Activated CD4-positive, alpha-beta T cell treated with anti-CD3 and anti-CD28 coated beads for 36 hours (primary cell): Measurements from ENCODE around the gene LETM1. TPM values are rescaled to one million over a fixed set of nuclear protein-coding genes. Genes with fewer than 3 reads are reported as not detected.

Source experiments
- ATAC-seq: fragments of 200-7000 bp; cut with Tn5 transposase; one replicate; pipeline ENCODE4 v1.10.0; 2021; ENCODE audit warnings: mild to moderate bottlenecking, moderate library complexity
- CTCF ChIA-PET: fragments of 350-600 bp; sonication (Branson Sonifier 250); formaldehyde crosslinking; loops from one replicate; lab custom pipeline; 2021; ENCODE audit warnings: antibody characterized with exemption; lab: Charles Lee
- POLR2A ChIA-PET: fragments of 350-600 bp; sonication (Branson Sonifier 250); formaldehyde crosslinking; loops from one replicate; lab custom pipeline; 2021; ENCODE audit warnings: antibody characterized with exemption, inconsistent platforms; lab: Charles Lee
- DNase-seq: peaks from one replicate; pipeline ENCODE4 v3.0.0-alpha.2; 2020
- H3K27ac Mint-ChIP-seq: one replicate; pipeline ENCODE4 v1.8.0; 2021; ENCODE audit warnings: mixed read lengths
- H3K27me3 Mint-ChIP-seq: one replicate; pipeline ENCODE4 v1.8.0; 2021; ENCODE audit warnings: mixed read lengths
- H3K36me3 Mint-ChIP-seq: one replicate; pipeline ENCODE4 v1.8.0; 2021; ENCODE audit warnings: low read depth, mixed read lengths
- H3K4me1 Mint-ChIP-seq: one replicate; pipeline ENCODE4 v1.8.0; 2021; ENCODE audit warnings: mixed read lengths
- H3K4me3 Mint-ChIP-seq: one replicate; pipeline ENCODE4 v1.8.0; 2021; ENCODE audit warnings: mild to moderate bottlenecking, moderate library complexity, mixed read lengths
- H3K9me3 Mint-ChIP-seq: one replicate; pipeline ENCODE4 v1.8.0; 2021; ENCODE audit warnings: low read depth, mixed read lengths
- intact Hi-C, 2 experiments: fragments of 100-400 bp; cut with DNase I in 1 of 2; cut with micrococcal nuclease in 1 of 2; formaldehyde crosslinking; loops; one replicate each; pipeline versions ENCODE4 v1.14.2 to v1.15.1; 2022 to 2024; cut with DNase I, micrococcal nuclease
- total RNA-seq, 2 experiments: library from RNA; stranded (reverse); gene quantifications; one replicate each; pipeline ENCODE4 v1.2.3, GENCODE V29; 2021

LETM1 gene
- total RNA-seq, 2 experiments from 2014 or later = 41.6 to 51.3 TPM

DNA sequence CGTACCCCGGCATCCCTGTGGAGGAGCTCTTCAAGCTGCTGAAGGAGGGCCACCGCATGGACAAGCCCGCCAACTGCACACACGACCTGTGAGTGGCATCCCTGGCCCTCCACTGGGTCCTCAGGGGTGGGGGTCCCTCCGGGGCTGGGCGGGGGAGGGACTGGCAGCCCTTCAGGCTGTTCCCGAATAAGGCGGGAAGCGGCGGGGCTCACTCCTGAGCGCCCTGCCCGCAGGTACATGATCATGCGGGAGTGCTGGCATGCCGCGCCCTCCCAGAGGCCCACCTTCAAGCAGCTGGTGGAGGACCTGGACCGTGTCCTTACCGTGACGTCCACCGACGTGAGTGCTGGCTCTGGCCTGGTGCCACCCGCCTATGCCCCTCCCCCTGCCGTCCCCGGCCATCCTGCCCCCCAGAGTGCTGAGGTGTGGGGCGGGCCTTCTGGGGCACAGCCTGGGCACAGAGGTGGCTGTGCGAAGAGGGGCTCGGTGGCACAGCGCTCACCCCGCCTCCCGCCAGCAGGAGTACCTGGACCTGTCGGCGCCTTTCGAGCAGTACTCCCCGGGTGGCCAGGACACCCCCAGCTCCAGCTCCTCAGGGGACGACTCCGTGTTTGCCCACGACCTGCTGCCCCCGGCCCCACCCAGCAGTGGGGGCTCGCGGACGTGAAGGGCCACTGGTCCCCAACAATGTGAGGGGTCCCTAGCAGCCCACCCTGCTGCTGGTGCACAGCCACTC lies 49.2 kb downstream of the LETM1 start:
- Mint-ChIP-seq H3K4me3 (no peak overlapping the region), H3K4me1 (no peaks in the 10 kb centered on the region), H3K27ac (no peak overlapping the region), H3K27me3 (no peaks in the 10 kb centered on the region), H3K9me3 (no peaks in the 10 kb centered on the region), H3K36me3 (no peaks in the 10 kb centered on the region)
- POLR2A ChIA-PET = no interaction called here
- intact Hi-C loops = no loop called here
- CTCF ChIA-PET = interaction anchor here (7.1 kb wide), 1 partner anchor 60 kb away, joined by 104 read pairs; no protein-coding TSS in a partner anchor
- DNase-seq (no peak), ATAC-seq (no peak)

DNA sequence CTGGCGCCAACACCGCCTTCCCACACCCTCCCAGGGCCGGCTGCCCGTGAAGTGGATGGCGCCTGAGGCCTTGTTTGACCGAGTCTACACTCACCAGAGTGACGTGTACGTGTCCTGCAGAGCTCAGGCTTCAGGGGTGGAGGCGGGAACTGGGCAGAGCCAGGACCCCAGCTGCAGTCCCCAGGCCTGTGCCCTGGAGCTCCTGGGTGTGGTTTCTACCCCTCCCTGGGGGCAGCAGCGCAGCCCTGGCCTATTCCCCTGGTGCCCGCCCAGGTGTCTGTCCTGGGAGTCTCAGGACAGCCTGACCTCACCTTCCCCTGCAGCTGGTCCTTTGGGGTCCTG lies 49.8 kb downstream of the LETM1 start:
- intact Hi-C loops = no loop called here
- Mint-ChIP-seq H3K9me3 (no peaks in the 10 kb centered on the region), H3K27me3 (no peaks in the 10 kb centered on the region), H3K4me3 (no peak overlapping the region), H3K4me1 (no peaks in the 10 kb centered on the region), H3K27ac (no peak overlapping the region), H3K36me3 (no peaks in the 10 kb centered on the region)
- POLR2A ChIA-PET = no interaction called here
- ATAC-seq = no peak
- CTCF ChIA-PET = interaction anchor here (7.1 kb wide), 1 partner anchor 59 kb away, joined by 104 read pairs; no protein-coding TSS in a partner anchor
- DNase-seq = no peak

DNA sequence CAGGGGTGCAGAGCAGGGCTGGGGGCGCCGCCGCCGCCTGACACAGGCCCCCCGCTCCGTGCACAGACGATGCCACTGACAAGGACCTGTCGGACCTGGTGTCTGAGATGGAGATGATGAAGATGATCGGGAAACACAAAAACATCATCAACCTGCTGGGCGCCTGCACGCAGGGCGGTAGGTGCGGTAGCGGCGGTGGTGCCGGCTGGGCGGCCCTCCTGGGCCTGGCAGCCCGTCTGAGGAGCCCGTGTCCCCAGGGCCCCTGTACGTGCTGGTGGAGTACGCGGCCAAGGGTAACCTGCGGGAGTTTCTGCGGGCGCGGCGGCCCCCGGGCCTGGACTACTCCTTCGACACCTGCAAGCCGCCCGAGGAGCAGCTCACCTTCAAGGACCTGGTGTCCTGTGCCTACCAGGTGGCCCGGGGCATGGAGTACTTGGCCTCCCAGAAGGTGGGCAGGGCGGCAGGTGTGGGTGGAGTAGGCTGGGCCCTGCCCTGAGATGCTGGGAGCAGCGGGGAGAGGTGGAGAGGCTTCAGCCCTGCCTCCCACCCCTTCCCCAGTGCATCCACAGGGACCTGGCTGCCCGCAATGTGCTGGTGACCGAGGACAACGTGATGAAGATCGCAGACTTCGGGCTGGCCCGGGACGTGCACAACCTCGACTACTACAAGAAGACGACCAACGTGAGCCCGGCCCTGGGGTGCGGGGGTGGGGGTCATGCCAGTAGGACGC lies 50.3 kb downstream of the LETM1 start:
- Mint-ChIP-seq H3K27me3 (no peaks in the 10 kb centered on the region), H3K4me1 (no peaks in the 10 kb centered on the region), H3K9me3 (no peaks in the 10 kb centered on the region), H3K36me3 (no peaks in the 10 kb centered on the region), H3K4me3 (no peak overlapping the region), H3K27ac (no peak overlapping the region)
- DNase-seq = no peak
- intact Hi-C loops = no loop called here
- POLR2A ChIA-PET = no interaction called here
- ATAC-seq = no peak
- CTCF ChIA-PET = interaction anchor here (7.1 kb wide), 1 partner anchor 59 kb away, joined by 104 read pairs; no protein-coding TSS in a partner anchor

- Mint-ChIP-seq H3K27ac (no peak overlapping the region), H3K9me3 (no peaks in the 10 kb centered on the region), H3K4me3 (no peak overlapping the region), H3K36me3 (no peaks in the 10 kb centered on the region), H3K27me3 (no peaks in the 10 kb centered on the region), H3K4me1 (no peaks in the 10 kb centered on the region)
- CTCF ChIA-PET = interaction anchor here (0.6 to 1.1 kb wide), 2 partner anchors 59 to 624 kb away, joined by 3 read pairs; no protein-coding TSS in a partner anchor
- intact Hi-C loops = no loop called here
- POLR2A ChIA-PET = no interaction called here
- ATAC-seq (no peak), DNase-seq (no peak)
Measured at GRCh38 chr4:1804638-1805492, 51.1 kb downstream of the LETM1 start.

DNA sequence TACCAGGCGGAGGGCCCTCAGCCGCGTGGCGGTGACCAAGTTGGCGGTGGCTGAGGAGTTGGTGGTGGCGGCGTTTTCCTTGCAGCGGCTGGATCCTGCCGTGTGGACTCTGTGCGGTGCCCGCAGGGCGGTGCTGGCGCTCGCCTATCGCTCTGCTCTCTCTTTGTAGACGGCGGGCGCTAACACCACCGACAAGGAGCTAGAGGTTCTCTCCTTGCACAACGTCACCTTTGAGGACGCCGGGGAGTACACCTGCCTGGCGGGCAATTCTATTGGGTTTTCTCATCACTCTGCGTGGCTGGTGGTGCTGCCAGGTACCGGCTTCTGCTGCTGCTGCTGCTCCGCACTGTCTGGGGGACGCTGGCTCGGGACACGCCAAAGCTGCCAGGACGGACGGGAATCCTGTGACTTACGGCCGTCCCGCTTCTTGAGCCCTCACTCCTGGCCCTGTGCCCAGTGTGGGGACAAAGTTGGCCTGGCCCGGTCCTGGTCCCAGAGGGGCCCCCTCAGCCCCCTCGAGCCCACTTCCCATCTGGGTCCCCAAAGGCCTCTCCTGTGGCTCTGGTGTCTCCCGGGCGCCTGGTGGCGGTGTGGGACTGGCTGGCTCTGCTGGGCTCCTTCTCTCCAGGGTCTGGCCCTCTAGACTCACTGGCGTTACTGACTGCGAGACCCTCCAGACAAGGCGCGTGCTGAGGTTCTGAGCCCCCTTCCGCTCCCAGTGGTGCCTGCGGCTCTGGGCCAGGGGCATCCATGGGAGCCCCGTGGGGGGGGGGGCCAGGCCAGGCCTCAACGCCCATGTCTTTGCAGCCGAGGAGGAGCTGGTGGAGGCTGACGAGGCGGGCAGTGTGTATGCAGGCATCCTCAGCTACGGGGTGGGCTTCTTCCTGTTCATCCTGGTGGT lies 52.2 kb downstream of the LETM1 start:
- ATAC-seq = no peak
- POLR2A ChIA-PET = no interaction called here
- Mint-ChIP-seq H3K9me3 (no peaks in the 10 kb centered on the region), H3K27ac (no peak overlapping the region), H3K4me3 (no peak overlapping the region), H3K36me3 (no peaks in the 10 kb centered on the region), H3K27me3 (peaks cover 1% of the 10 kb centered on the region), H3K4me1 (no peaks in the 10 kb centered on the region)
- intact Hi-C loops = no loop called here
- no peak for DNase-seq
- CTCF ChIA-PET = interaction anchor here (0.6 to 1.1 kb wide), 3 partner anchors 58 to 1228 kb away, joined by 3 read pairs; no protein-coding TSS in a partner anchor

DNA sequence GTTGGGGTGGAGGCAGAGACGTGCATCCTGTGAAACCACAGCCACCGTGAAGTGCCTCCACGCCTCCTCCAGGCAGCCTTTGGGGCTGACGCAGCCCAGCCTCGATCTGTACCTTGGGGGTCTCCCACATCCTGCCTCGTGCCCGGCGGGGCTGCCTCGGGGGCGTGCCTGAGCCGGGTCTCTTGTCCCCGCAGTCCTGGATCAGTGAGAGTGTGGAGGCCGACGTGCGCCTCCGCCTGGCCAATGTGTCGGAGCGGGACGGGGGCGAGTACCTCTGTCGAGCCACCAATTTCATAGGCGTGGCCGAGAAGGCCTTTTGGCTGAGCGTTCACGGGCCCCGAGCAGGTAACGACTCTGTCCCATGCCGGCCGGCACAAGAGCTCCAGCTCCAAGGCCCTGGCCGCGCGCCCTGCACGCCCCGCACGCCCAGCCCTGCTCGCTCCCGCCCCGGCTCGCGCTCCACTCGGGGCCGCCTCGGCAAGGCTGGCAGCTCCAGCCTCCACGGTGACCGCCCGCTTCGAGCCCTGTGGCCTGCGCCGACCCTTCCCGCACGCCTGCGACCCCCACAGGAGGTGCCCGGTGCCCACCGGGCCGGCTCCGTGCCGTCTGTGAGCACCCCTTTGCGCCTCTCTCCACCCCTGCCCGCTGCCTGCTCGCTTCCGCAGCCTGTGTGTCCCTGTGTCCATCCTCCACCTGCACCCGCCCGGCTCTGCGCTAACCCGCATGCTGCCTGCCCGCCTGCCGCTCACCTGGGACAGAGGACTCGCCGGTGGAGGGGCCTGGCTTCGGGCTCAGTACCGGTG lies 53.0 kb downstream of the LETM1 start:
- DNase-seq = no peak
- Mint-ChIP-seq H3K27ac (no peak overlapping the region), H3K27me3 (peaks cover 3% of the 10 kb centered on the region), H3K36me3 (no peaks in the 10 kb centered on the region), H3K4me3 (no peak overlapping the region), H3K4me1 (no peaks in the 10 kb centered on the region), H3K9me3 (no peaks in the 10 kb centered on the region)
- ATAC-seq = no peak
- POLR2A ChIA-PET = no interaction called here
- CTCF ChIA-PET = no interaction called here
- intact Hi-C loops = no loop called here

DNA sequence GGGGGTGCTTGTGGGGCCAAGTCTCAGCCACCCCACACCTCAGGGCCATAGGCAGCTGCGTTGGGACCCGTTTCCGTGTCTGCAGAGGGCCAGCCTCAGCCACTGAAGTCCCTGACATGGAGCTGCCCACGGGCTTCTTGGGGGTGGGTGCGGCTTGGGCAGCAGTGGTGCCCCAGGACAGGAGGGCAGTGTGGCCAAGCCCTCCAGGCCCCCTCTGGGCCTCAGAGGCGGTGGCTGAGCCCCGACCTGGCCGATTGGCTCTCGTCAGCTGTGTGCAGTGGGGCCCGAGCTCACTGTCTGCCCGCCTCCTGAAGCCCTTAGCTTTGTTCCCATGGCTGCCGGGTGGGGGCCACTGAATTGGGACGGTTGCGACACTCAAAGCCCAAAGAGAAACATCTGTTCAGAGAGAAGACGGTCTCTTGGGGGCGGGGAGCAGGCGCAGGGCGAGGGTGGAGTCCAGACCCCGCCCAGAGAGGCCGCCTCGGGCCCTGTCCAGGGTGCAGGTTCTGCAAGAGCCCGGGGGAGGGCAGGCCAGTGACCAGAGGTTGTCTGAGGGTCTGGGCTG lies 53.7 kb downstream of the LETM1 start:
- H3K27ac Mint-ChIP-seq = no peak overlapping the region
- no peaks in the 10 kb centered on the region for H3K4me1 Mint-ChIP-seq
- ATAC-seq (no peak), DNase-seq (no peak)
- H3K9me3 Mint-ChIP-seq = no peaks in the 10 kb centered on the region
- POLR2A ChIA-PET = no interaction called here
- H3K36me3 Mint-ChIP-seq = no peaks in the 10 kb centered on the region
- intact Hi-C loops = no loop called here
- H3K27me3 Mint-ChIP-seq = peaks cover 3% of the 10 kb centered on the region
- H3K4me3 Mint-ChIP-seq = no peak overlapping the region
- CTCF ChIA-PET = no interaction called here

DNA sequence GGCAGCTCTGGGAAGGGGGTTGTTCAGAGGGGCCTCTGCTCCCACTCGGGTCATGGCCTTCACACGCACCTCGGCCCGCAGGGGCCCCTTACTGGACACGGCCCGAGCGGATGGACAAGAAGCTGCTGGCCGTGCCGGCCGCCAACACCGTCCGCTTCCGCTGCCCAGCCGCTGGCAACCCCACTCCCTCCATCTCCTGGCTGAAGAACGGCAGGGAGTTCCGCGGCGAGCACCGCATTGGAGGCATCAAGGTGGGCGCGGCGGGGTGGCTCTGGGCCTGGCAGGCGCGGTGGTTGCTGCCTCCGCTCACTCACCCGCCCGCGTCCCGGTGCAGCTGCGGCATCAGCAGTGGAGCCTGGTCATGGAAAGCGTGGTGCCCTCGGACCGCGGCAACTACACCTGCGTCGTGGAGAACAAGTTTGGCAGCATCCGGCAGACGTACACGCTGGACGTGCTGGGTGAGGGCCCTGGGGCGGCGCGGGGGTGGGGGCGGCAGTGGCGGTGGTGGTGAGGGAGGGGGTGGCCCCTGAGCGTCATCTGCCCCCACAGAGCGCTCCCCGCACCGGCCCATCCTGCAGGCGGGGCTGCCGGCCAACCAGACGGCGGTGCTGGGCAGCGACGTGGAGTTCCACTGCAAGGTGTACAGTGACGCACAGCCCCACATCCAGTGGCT lies 54.5 kb downstream of the LETM1 start:
- DNase-seq = no peak
- POLR2A ChIA-PET = no interaction called here
- no peak for ATAC-seq

GRCh38 chr4:1800805-1801204 lies 55.2 kb downstream of the LETM1 start:
- Mint-ChIP-seq H3K27ac (no peak overlapping the region), H3K27me3 (peaks cover 12% of the 10 kb centered on the region), H3K4me1 (no peaks in the 10 kb centered on the region), H3K4me3 (no peak overlapping the region), H3K36me3 (no peaks in the 10 kb centered on the region), H3K9me3 (no peaks in the 10 kb centered on the region)
- POLR2A ChIA-PET = no interaction called here
- CTCF ChIA-PET = interaction anchor here (0.9 to 1.1 kb wide), 2 partner anchors 8 to 71 kb away, joined by 3 read pairs; no protein-coding TSS in a partner anchor
- no peak for ATAC-seq
- no peak for DNase-seq
- intact Hi-C loops = no loop called here

More for the DNA sequence above, 54.5 kb downstream of the LETM1 start:
- CTCF ChIA-PET = no interaction called here
- no peak overlapping the region for H3K27ac Mint-ChIP-seq
- H3K9me3 Mint-ChIP-seq = no peaks in the 10 kb centered on the region
- H3K36me3 Mint-ChIP-seq = no peaks in the 10 kb centered on the region
- no peaks in the 10 kb centered on the region for H3K4me1 Mint-ChIP-seq
- H3K27me3 Mint-ChIP-seq = peaks cover 7% of the 10 kb centered on the region
- no peak overlapping the region for H3K4me3 Mint-ChIP-seq
- intact Hi-C loops = no loop called here
